ENCODE measurements around the gene RPL28.

DNA sequence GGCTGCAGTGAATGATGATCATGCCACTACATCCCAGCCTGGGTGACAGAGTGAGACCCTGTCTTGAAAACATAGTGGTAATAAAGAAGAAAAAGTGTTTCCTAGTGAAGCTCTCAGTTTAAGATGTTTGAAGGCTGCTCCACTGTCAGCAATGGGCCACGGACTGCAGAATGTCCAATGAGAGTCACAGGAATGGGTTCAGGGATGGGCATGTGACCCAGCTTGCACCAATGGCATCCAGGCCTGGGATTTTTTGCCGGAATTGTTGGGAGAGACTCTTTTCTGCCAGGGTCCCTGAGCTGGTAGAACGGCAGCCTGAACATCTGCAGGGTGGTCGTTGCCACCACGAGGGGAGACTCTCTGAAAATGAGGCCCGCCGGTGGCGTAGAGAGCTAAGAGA is 51.1 kb downstream of the RPL28 start:
- no peak for TF ChIP-seq POLR2A (IDR thresholded peaks at IDR 0.05)
- TF ChIP-seq, protein P1, sequence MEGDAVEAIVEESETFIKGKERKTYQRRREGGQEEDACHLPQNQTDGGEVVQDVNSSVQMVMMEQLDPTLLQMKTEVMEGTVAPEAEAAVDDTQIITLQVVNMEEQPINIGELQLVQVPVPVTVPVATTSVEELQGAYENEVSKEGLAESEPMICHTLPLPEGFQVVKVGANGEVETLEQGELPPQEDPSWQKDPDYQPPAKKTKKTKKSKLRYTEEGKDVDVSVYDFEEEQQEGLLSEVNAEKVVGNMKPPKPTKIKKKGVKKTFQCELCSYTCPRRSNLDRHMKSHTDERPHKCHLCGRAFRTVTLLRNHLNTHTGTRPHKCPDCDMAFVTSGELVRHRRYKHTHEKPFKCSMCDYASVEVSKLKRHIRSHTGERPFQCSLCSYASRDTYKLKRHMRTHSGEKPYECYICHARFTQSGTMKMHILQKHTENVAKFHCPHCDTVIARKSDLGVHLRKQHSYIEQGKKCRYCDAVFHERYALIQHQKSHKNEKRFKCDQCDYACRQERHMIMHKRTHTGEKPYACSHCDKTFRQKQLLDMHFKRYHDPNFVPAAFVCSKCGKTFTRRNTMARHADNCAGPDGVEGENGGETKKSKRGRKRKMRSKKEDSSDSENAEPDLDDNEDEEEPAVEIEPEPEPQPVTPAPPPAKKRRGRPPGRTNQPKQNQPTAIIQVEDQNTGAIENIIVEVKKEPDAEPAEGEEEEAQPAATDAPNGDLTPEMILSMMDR (IDR thresholded peaks at IDR 0.05) = no peak
